Nephron progenitor cell (in vitro differentiated cells): ENCODE results near the gene PPP4C.

ENCODE experiments used
- DNase-seq: peaks from one replicate; pipeline ENCODE4 v3.0.0; 2021
- H3K27ac Mint-ChIP-seq: 2 replicates; pipeline ENCODE4 v1.8.0; 2021; ENCODE audit warnings: mild to moderate bottlenecking, moderate library complexity, mixed read lengths
- H3K27me3 Mint-ChIP-seq: 2 replicates; pipeline ENCODE4 v1.8.0; 2021; ENCODE audit warnings: mild to moderate bottlenecking, low read depth, mixed read lengths; ENCODE audit not compliant: poor library complexity
- H3K36me3 Mint-ChIP-seq: 2 replicates; pipeline ENCODE4 v1.8.0; 2021; ENCODE audit warnings: low read depth, mixed read lengths
- H3K4me1 Mint-ChIP-seq: 2 replicates; pipeline ENCODE4 v1.8.0; 2021; ENCODE audit warnings: mixed read lengths
- H3K4me3 Mint-ChIP-seq: 2 replicates; pipeline ENCODE4 v1.8.0; 2021; ENCODE audit warnings: mild to moderate bottlenecking, moderate library complexity, mixed read lengths
- H3K9me3 Mint-ChIP-seq: 2 replicates; pipeline ENCODE4 v1.8.0; 2021; ENCODE audit warnings: mild to moderate bottlenecking, moderate library complexity, mixed read lengths
- TF ChIP-seq, protein P1 (sequence below): fragments of 200-600 bp; sonication (generic); IDR thresholded peaks from 2 replicates; pipeline ENCODE4 v1.5.0; 2021; ENCODE audit warnings: antibody characterized with exemption

PPP4C gene

GRCh38 chr16:30041841-30042240, 34.0 kb upstream of the PPP4C start:
- TF ChIP-seq, protein P1, sequence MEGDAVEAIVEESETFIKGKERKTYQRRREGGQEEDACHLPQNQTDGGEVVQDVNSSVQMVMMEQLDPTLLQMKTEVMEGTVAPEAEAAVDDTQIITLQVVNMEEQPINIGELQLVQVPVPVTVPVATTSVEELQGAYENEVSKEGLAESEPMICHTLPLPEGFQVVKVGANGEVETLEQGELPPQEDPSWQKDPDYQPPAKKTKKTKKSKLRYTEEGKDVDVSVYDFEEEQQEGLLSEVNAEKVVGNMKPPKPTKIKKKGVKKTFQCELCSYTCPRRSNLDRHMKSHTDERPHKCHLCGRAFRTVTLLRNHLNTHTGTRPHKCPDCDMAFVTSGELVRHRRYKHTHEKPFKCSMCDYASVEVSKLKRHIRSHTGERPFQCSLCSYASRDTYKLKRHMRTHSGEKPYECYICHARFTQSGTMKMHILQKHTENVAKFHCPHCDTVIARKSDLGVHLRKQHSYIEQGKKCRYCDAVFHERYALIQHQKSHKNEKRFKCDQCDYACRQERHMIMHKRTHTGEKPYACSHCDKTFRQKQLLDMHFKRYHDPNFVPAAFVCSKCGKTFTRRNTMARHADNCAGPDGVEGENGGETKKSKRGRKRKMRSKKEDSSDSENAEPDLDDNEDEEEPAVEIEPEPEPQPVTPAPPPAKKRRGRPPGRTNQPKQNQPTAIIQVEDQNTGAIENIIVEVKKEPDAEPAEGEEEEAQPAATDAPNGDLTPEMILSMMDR: peak; percentile 41
- Mint-ChIP-seq H3K27ac (no peak overlapping the region), H3K9me3 (no peaks in the 10 kb centered on the region), H3K36me3 (no peaks in the 10 kb centered on the region), H3K4me1 (peaks cover 5% of the 10 kb centered on the region), H3K27me3 (peaks cover 45% of the 10 kb centered on the region), H3K4me3 (no peak overlapping the region)
- DNase-seq: no peak

- H3K9me3 Mint-ChIP-seq: no peaks in the 10 kb centered on the region
Measured at GRCh38 chr16:30046178-30046577, 29.6 kb upstream of the PPP4C start.

GRCh38 chr16:30046588-30046987, 29.2 kb upstream of the PPP4C start:
- DNase-seq: no peak
- no peaks in the 10 kb centered on the region for H3K36me3 Mint-ChIP-seq
- no peak overlapping the region for H3K4me3 Mint-ChIP-seq
- no peak overlapping the region for H3K27ac Mint-ChIP-seq
- H3K4me1 Mint-ChIP-seq: peaks cover 22% of the 10 kb centered on the region
- TF ChIP-seq, protein P1: no peak
- no peaks in the 10 kb centered on the region for H3K9me3 Mint-ChIP-seq
- peaks cover 18% of the 10 kb centered on the region for H3K27me3 Mint-ChIP-seq

More at GRCh38 chr16:30046178-30046577, 29.6 kb upstream of the PPP4C start:
- H3K27ac Mint-ChIP-seq: no peak overlapping the region
- no peak for DNase-seq
- H3K27me3 Mint-ChIP-seq: peaks cover 17% of the 10 kb centered on the region
- H3K36me3 Mint-ChIP-seq: no peaks in the 10 kb centered on the region
- peaks cover 19% of the 10 kb centered on the region for H3K4me1 Mint-ChIP-seq
- no peak overlapping the region for H3K4me3 Mint-ChIP-seq
- TF ChIP-seq, protein P1: no peak

DNA sequence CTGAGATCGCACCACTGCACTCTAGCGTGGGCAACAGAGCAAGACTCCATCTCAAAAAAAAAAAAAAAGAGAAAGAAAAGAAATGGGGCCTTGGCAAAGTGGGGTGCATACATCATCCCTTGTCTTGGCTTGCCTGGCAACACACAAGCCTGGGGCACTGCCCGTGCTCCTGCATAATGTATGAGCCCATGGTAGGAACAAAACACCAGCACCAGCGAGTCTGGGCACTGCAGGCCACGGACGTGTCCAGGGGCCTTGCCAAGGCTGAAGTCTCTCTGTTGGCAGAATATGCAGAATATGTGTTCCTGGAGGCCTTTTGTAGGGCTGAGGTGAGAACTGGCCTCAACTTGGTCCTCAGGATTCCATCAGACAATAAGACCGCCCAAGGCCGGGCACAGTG, 25.9 kb upstream of the PPP4C start:
- peaks cover 10% of the 10 kb centered on the region for H3K27me3 Mint-ChIP-seq
- H3K9me3 Mint-ChIP-seq: no peaks in the 10 kb centered on the region
- H3K27ac Mint-ChIP-seq: no peak overlapping the region
- H3K36me3 Mint-ChIP-seq: no peaks in the 10 kb centered on the region
- H3K4me1 Mint-ChIP-seq: peaks cover 40% of the 10 kb centered on the region
- no peak overlapping the region for H3K4me3 Mint-ChIP-seq
- TF ChIP-seq, protein P1: no peak
- DNase-seq: no peak

DNA sequence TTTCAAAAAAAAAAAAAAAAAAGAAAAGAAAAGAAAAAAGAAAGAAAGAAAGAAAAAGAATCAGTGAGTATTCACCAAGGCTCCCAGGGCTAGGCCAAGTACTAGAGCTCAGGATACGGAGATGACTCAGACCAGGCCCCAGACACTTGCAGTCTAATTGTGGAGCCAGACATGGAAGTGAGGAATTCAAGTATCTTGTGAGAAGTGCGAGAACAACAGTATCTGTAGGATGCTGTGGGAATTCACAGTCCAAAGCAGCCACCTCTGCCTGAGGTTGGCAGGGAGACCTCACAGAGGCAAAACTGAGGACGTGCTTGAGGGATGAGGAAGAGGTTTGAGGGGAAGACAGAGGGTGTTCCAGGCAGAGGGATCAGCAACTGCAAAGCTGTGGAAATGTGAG, 24.3 kb upstream of the PPP4C start:
- Mint-ChIP-seq H3K27me3 (peaks cover 7% of the 10 kb centered on the region), H3K27ac (no peak overlapping the region), H3K4me3 (peak overlapping the region; percentile 43), H3K4me1 (peaks cover 48% of the 10 kb centered on the region), H3K9me3 (no peaks in the 10 kb centered on the region), H3K36me3 (no peaks in the 10 kb centered on the region)
- TF ChIP-seq, protein P1: no peak
- DNase-seq: no peak

DNA sequence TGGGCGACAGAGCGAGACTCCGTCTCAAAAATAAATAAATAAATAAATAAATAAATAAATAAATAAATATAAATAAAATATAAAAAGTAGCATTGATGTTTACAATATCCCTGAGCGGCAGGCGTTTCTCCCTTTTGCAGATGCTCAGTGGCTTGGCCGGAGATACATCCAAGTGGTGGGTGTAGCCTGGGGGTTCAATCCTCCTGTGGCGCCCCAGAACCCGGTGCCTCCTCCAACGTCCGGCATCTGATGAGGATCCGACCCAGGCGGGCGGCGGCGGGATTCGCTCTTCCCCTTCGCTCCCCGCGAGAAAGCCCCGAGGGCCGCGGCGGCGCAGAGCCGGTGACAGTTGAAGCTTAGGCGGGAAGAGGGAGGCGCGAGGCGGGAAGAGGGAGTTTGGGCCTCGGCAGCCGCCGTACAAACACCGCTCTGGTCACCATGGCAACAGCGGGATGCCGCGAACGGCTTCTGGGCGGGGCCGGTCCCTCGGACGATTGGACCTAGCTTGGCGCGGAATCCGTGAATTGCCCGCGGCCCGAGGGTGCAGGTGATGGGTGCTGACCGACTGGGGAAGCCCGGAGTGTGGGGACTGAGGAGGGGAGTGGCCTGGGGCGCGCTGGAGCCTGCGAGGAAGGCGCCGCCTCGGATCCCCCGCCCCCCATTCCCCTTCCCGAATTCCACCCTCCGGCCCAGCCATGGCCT, 23.0 kb upstream of the PPP4C start:
- TF ChIP-seq, protein P1: no peak

More for the DNA sequence above, 23.0 kb upstream of the PPP4C start:
- Mint-ChIP-seq H3K36me3 (no peaks in the 10 kb centered on the region), H3K9me3 (no peaks in the 10 kb centered on the region), H3K27ac (peak overlapping the region; percentile 29), H3K27me3 (peaks cover 7% of the 10 kb centered on the region), H3K4me3 (peak overlapping the region; percentile 85), H3K4me1 (peaks cover 57% of the 10 kb centered on the region)
- peak; percentile 96 for DNase-seq
